ENCODE data around the gene PACS2.

PACS2 gene

DNA sequence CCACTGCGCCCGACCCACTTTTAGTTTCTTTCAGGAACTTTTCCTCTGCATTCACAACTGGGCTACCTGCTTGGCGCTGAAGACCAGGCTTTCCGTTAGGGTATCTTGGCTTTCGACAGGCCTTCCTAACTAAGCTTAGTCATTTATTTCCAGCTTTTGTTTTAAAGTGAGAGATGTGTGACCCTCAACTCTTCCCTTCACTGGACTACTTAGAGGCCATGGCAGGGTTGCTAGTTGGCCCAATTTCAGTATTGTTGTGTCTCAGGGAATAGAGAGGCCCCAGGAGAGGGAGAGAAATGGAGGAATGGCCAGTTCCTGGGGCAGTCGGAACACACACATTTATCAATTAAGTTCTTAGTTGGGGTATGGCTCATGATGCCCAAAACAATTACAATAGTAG is 115.5 kb downstream of the PACS2 start:
- Histone ChIP-seq H3K27me3 (ENCODE audit: insufficient read depth, low read length) (no peaks in the 10 kb centered on the region), H3K4me3 (ENCODE audit: low read depth, low read length) (no peak overlapping the region), H3K27ac (ENCODE audit: low read depth, low read length) (peak overlapping the region; percentile 18; the same call in 1 of the 2 replicates), H3K4me1 (ENCODE audit: control insufficient read depth, insufficient read depth, low read length, unreplicated experiment) (peaks cover 18% of the 10 kb centered on the region), H3K36me3 (ENCODE audit: insufficient read depth, low read length) (peaks cover 7% of the 10 kb centered on the region), H3K79me2 (ENCODE audit: control insufficient read depth, insufficient read depth, low read length, unreplicated experiment) (peaks cover 86% of the 10 kb centered on the region), H2AFZ (ENCODE audit: low read length, unreplicated experiment) (no peak overlapping the region)

DNA sequence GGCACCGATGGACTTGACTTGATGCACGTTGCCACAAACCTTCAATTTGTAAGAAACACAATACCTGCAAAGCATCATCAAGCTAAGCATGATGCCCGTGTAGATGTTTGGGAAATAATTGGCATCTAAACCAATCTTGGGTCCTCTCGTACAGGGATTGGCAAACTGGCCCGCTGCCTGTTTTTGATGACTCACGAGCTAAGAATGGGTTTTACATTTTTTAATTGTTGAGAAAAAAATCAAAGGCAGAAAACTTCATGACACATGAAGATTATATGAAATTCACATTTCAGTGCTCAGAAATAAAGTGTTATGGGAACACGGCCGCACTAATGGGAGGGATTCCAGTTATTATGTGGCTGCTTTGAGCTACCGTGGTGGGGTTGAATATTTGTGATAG is 116.0 kb downstream of the PACS2 start:
- Histone ChIP-seq H3K79me2 (ENCODE audit: control insufficient read depth, insufficient read depth, low read length, unreplicated experiment) (peaks cover 86% of the 10 kb centered on the region), H2AFZ (ENCODE audit: low read length, unreplicated experiment) (no peak overlapping the region), H3K27ac (ENCODE audit: low read depth, low read length) (peak overlapping the region; percentile 54), H3K4me3 (ENCODE audit: low read depth, low read length) (no peak overlapping the region; the same call in 1 of the 2 replicates), H3K4me1 (ENCODE audit: control insufficient read depth, insufficient read depth, low read length, unreplicated experiment) (peaks cover 18% of the 10 kb centered on the region), H3K36me3 (ENCODE audit: insufficient read depth, low read length) (peaks cover 7% of the 10 kb centered on the region), H3K27me3 (ENCODE audit: insufficient read depth, low read length) (no peaks in the 10 kb centered on the region)

DNA sequence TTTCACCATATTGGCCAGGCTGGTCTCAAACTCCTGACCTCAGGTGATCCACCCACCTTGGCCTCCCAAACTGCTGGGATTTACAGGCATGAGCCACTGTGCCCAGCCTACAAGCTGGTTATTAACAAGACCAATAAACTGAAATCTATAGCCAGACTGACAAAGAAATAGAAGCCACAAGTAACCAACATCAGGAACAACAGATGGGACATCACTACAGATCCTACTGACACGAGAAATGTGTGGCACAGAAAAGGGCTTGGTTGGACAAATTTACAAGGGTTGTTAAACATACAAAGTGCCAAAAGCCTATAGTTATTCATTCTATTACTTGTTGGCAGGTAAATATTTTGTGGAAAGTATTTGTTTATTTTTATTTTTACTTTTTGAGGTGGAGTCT is 116.7 kb downstream of the PACS2 start:
- Histone ChIP-seq H3K79me2 (ENCODE audit: control insufficient read depth, insufficient read depth, low read length, unreplicated experiment) (peaks cover 87% of the 10 kb centered on the region), H3K4me3 (ENCODE audit: low read depth, low read length) (no peak overlapping the region; the same call in 1 of the 2 replicates), H3K27ac (ENCODE audit: low read depth, low read length) (peak overlapping the region; percentile 54), H3K27me3 (ENCODE audit: insufficient read depth, low read length) (no peaks in the 10 kb centered on the region), H3K4me1 (ENCODE audit: control insufficient read depth, insufficient read depth, low read length, unreplicated experiment) (peaks cover 18% of the 10 kb centered on the region), H3K36me3 (ENCODE audit: insufficient read depth, low read length) (peaks cover 7% of the 10 kb centered on the region), H2AFZ (ENCODE audit: low read length, unreplicated experiment) (no peak overlapping the region)

DNA sequence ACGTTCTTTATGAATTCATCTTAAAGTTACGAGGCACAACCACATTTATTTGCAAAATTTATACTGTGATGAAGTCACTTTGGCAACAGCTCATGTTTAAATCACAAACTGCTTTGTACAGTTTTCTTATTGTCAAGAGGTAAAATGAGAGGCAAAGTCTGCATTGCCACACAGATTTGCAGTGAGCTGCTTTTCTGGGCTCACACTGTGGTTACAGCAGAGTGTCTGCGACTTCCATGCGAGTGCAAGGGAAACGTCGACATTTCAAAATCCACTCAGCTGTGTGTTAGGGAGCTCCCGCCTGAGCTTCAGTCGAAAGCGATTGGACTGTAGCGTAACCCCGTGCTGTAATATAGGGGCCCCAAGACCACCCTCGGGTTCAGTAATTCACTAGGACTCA is 118.1 kb downstream of the PACS2 start:
- Histone ChIP-seq H3K36me3 (ENCODE audit: insufficient read depth, low read length) (peaks cover 7% of the 10 kb centered on the region), H2AFZ (ENCODE audit: low read length, unreplicated experiment) (no peak overlapping the region), H3K27ac (ENCODE audit: low read depth, low read length) (no peak overlapping the region), H3K4me1 (ENCODE audit: control insufficient read depth, insufficient read depth, low read length, unreplicated experiment) (peaks cover 18% of the 10 kb centered on the region), H3K4me3 (ENCODE audit: low read depth, low read length) (no peak overlapping the region), H3K79me2 (ENCODE audit: control insufficient read depth, insufficient read depth, low read length, unreplicated experiment) (peaks cover 87% of the 10 kb centered on the region), H3K27me3 (ENCODE audit: insufficient read depth, low read length) (no peaks in the 10 kb centered on the region)

DNA sequence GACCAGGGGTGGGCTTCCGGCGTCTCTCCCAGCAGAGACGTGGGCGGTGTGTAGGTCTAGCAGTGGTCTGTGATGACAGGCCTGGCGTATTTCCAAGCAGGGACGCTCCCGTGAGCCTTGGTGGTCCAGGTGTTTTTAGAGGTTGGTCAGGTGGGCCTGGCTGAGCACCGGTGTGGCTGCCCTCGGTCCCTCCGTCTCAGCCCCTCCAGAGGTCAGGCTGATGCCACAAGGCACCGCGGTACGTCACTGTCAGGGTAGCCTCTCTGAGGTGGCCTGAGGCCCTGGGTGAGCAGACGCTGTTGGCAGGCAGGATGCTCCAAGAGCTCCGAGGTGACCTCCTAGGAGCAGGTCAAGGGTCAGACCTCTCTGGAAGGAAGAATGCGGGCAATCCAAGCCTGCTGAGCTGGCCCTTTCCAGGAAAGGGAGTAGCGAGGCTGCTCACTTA is 118.6 kb downstream of the PACS2 start:
- Histone ChIP-seq H3K4me3 (ENCODE audit: low read depth, low read length) (no peak overlapping the region), H3K27me3 (ENCODE audit: insufficient read depth, low read length) (no peaks in the 10 kb centered on the region), H2AFZ (ENCODE audit: low read length, unreplicated experiment) (no peak overlapping the region), H3K27ac (ENCODE audit: low read depth, low read length) (no peak overlapping the region), H3K79me2 (ENCODE audit: control insufficient read depth, insufficient read depth, low read length, unreplicated experiment) (peaks cover 89% of the 10 kb centered on the region), H3K4me1 (ENCODE audit: control insufficient read depth, insufficient read depth, low read length, unreplicated experiment) (peaks cover 18% of the 10 kb centered on the region), H3K36me3 (ENCODE audit: insufficient read depth, low read length) (peaks cover 7% of the 10 kb centered on the region)

DNA sequence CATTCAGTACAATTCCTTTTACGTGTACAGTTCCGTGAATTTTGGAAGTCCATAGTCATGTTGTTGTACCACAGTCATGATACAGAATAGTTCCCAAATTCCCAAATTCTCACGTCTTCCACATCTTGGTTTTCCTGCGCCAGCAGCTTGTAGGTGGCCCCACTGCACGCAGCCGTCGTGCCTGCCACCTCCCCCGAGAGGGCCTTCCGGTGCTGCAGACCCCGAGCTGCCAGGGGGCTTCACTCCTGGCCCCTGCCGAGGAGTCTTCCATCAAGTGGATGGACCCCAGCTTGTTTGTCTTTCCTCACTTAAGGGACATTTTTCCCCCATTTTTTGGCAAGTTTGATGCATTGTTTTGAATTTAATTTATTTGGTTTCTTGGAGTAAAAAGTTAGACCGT is 121.9 kb downstream of the PACS2 start:
- no peaks in the 10 kb centered on the region for H3K27me3 ChIP-seq (ENCODE audit: insufficient read depth, low read length)
- H3K4me3 ChIP-seq (ENCODE audit: low read depth, low read length), result no peak overlapping the region
- peaks cover 2% of the 10 kb centered on the region for H3K4me1 ChIP-seq (ENCODE audit: control insufficient read depth, insufficient read depth, low read length, unreplicated experiment)
- H2AFZ ChIP-seq (ENCODE audit: low read length, unreplicated experiment), result no peak overlapping the region
- H3K79me2 ChIP-seq (ENCODE audit: control insufficient read depth, insufficient read depth, low read length, unreplicated experiment), result peaks cover 87% of the 10 kb centered on the region
- no peak overlapping the region for H3K27ac ChIP-seq (ENCODE audit: low read depth, low read length)
- peaks cover 9% of the 10 kb centered on the region for H3K36me3 ChIP-seq (ENCODE audit: insufficient read depth, low read length)

DNA sequence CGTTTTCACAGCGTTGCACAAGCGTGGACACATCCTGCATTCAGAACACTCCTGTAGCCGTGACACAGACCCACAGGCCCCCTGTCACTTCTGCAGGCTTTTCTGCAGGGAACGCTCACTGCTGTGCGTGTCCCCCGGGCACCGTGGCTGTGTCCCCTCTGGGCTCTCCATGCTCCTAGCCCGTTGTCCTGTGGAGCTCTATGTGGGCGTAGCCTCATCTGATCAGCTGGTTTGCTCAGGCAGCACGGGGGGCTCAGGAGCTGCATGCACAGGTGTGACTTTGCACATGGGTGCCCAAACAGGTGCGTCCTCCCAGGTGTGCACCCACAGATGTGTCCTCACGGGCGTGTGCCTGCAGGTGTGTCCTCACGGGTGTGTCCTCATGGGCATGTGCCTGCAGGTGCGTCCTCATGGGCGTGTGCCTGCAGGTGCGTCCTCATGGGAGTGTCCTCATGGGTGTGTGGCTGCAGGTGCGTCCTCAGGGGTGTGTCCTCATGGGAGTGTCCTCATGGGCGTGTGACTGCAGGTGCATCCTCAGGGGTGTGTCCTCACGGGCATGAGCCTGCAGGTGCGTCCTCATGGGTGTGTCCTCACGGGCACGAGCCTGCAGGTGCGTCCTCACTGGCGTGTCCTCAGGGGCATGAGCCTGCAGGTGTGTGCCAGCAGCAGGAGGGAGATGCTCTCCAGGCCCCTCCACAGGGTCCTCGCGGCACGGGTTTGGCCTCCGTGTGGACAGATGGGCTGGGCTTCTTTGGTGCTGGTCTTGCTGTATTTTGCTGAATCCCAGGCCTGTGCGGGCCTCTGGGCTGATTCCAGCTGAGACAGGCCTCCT is 122.6 kb downstream of the PACS2 start:
- H3K36me3 ChIP-seq (ENCODE audit: insufficient read depth, low read length), result 0 out of 2 replicates have a peak, but pooled peaks cover 4% of the 10 kb centered on the region

DNA sequence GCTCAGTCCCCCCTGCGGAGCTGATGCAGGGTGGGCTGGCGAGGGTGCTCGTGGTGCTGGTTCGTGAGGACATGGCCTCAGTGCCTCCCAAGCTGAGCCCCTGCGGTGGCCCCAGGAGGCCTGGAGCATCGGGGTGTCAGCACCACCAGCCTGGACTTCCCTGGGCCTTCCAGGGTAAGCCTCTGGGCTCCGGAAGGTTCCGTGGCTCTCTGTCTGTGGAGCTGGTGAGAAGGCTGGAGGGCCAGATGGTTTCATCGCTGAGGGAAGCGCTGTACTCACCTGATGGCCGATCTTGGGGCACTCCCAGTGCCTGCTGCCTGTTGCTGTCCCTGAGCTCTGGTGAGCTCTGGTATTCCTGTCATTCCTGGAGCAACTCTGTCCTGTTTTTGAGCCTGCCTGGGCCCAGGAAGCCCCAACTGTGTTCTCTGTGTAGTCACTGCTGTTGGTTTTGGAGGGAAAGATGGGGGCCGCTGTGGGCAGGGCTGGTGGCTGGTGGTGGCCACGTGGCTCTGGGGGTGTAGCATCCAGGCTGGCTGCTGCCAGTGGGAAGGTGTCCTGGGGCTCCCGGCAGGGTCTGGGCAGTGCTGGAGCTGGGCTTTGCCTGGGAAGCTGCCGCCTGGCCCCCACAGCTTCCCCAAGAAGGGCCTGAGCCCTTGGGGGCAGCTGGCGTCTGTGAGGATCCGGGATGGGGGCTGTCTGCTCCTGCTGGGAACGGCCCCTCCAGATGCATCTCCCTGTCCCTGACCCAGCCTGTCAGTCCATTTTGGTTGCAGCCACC is 123.4 kb downstream of the PACS2 start:
- H3K27ac ChIP-seq (ENCODE audit: low read depth, low read length), result no peak overlapping the region
- H3K79me2 ChIP-seq (ENCODE audit: control insufficient read depth, insufficient read depth, low read length, unreplicated experiment), result peaks cover 74% of the 10 kb centered on the region
- H2AFZ ChIP-seq (ENCODE audit: low read length, unreplicated experiment), result no peak overlapping the region
- no peaks in the 10 kb centered on the region for H3K4me1 ChIP-seq (ENCODE audit: control insufficient read depth, insufficient read depth, low read length, unreplicated experiment)
- H3K36me3 ChIP-seq (ENCODE audit: insufficient read depth, low read length), result 0 out of 2 replicates have a peak, but pooled peaks cover 2% of the 10 kb centered on the region
- H3K27me3 ChIP-seq (ENCODE audit: insufficient read depth, low read length), result no peaks in the 10 kb centered on the region
- H3K4me3 ChIP-seq (ENCODE audit: low read depth, low read length), result no peak overlapping the region

More for the DNA sequence above, 122.6 kb downstream of the PACS2 start:
- H3K4me1 ChIP-seq (ENCODE audit: control insufficient read depth, insufficient read depth, low read length, unreplicated experiment), result no peaks in the 10 kb centered on the region
- H3K4me3 ChIP-seq (ENCODE audit: low read depth, low read length), result no peak overlapping the region
- H3K27ac ChIP-seq (ENCODE audit: low read depth, low read length), result no peak overlapping the region
- H3K27me3 ChIP-seq (ENCODE audit: insufficient read depth, low read length), result no peaks in the 10 kb centered on the region
- peaks cover 80% of the 10 kb centered on the region for H3K79me2 ChIP-seq (ENCODE audit: control insufficient read depth, insufficient read depth, low read length, unreplicated experiment)
- H2AFZ ChIP-seq (ENCODE audit: low read length, unreplicated experiment), result no peak overlapping the region

DNA sequence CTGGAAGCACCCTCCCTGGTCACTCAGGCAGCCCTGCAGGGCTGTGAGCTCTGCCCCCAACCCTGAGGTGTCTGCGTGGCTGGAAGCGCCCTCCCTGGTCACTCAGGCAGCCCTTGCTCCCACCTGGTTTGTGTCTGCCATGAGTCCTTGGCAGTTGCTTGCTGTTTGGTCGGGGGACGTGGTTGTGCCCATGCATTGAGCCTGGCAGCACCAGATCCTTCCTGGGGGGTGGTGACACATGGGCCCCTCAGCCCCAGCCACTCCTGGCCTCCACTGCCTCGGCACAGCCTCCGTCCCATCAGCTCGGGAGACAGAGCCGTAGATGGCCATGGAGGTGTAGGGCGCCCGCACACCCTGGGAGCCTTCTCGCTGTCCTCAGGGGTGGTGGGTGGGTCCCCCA is 124.6 kb downstream of the PACS2 start:
- Histone ChIP-seq H3K36me3 (ENCODE audit: insufficient read depth, low read length) (0 out of 2 replicates have a peak, but pooled peaks cover 2% of the 10 kb centered on the region), H3K4me3 (ENCODE audit: low read depth, low read length) (no peak overlapping the region), H3K4me1 (ENCODE audit: control insufficient read depth, insufficient read depth, low read length, unreplicated experiment) (no peaks in the 10 kb centered on the region), H3K27ac (ENCODE audit: low read depth, low read length) (no peak overlapping the region), H2AFZ (ENCODE audit: low read length, unreplicated experiment) (no peak overlapping the region), H3K27me3 (ENCODE audit: insufficient read depth, low read length) (no peaks in the 10 kb centered on the region), H3K79me2 (ENCODE audit: control insufficient read depth, insufficient read depth, low read length, unreplicated experiment) (peaks cover 61% of the 10 kb centered on the region)

DNA sequence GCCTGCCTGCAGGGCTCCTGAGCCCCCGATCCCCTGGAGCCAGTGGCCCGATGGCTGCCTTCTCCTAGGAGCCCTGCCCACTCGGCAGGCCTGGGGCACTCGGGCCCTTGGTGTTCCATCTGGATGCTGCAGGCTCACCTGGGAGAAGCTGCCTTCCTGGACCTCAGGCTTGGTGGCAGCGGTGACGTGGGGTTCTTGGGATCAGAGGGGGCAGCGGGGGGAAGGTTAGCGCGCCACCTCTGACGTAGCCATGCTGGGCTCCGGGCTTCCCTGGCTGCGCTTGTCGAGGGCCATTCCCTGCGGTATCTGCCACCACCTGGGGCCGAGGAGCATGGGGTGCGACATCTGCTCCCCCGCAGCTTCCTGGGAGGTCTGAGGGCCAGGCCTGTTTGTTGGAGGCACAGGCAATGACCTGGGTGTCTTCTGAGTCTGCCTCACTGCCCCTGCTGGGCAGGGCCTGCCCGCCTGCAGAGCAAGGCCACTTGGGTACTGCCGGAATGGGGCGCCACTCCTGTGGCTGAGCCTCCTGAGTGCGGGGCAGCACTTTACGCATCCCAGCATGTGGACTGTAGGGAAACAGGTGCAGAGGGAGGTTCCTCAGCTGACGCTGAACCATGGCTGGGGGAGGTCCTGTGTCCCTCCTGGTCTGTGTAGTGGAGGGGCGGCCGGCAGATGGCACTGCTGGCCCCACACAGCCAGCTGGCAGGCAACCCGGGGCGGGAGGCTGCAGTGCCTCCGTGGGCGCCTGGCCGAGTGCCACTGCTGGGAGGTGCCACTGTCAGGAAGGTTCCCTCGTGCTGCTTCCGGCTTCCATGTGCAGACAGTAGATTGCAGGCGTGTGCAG is 125.4 kb downstream of the PACS2 start:
- 0 out of 2 replicates have a peak, but pooled peaks cover 2% of the 10 kb centered on the region for H3K36me3 ChIP-seq (ENCODE audit: insufficient read depth, low read length)
- H3K4me1 ChIP-seq (ENCODE audit: control insufficient read depth, insufficient read depth, low read length, unreplicated experiment), result no peaks in the 10 kb centered on the region
- peaks cover 54% of the 10 kb centered on the region for H3K79me2 ChIP-seq (ENCODE audit: control insufficient read depth, insufficient read depth, low read length, unreplicated experiment)
- H2AFZ ChIP-seq (ENCODE audit: low read length, unreplicated experiment), result no peak overlapping the region
- H3K27me3 ChIP-seq (ENCODE audit: insufficient read depth, low read length), result no peaks in the 10 kb centered on the region
- H3K4me3 ChIP-seq (ENCODE audit: low read depth, low read length), result no peak overlapping the region
- no peak overlapping the region for H3K27ac ChIP-seq (ENCODE audit: low read depth, low read length)
